WERI-Rb-1 (cell line): ENCODE data around the gene ZNF319.

Experiments used
- DNase-seq: peaks from one replicate; pipeline ENCODE4 v3.0.0-alpha.2; 2020
- H3K27ac ChIP-seq: fragments of 250-450 bp; sonication (Bioruptor Pico); 2 replicates; pipeline ENCODE4 v1.5.1; 2020; ENCODE audit warnings: mild to moderate bottlenecking, moderate library complexity
- H3K27me3 ChIP-seq: fragments of 250-450 bp; sonication (Bioruptor Pico); 2 replicates; pipeline ENCODE4 v1.5.1; 2021; ENCODE audit warnings: mild to moderate bottlenecking, low read depth, moderate library complexity; ENCODE audit not compliant: insufficient read depth, severe bottlenecking
- H3K36me3 ChIP-seq: fragments of 250-450 bp; sonication (Bioruptor Pico); 2 replicates; pipeline ENCODE4 v1.5.1; 2020; ENCODE audit warnings: mild to moderate bottlenecking, moderate library complexity
- H3K4me3 ChIP-seq: 2 replicates; pipeline ENCODE4 v1.5.1; 2011; ENCODE audit warnings: low read depth, mild to moderate bottlenecking, control low read depth, low read length
- H3K9me3 ChIP-seq: fragments of 250-450 bp; sonication (Bioruptor Pico); 2 replicates; pipeline ENCODE4 v1.5.1; 2021; ENCODE audit warnings: mild to moderate bottlenecking, moderate library complexity; ENCODE audit not compliant: severe bottlenecking
- TF ChIP-seq, protein P1 (sequence below): IDR thresholded peaks from 2 replicates; pipeline ENCODE4 v1.5.1; 2011; ENCODE audit warnings: low read depth, mild to moderate bottlenecking, control low read depth, inconsistent platforms, low read length

The ZNF319 gene

DNA sequence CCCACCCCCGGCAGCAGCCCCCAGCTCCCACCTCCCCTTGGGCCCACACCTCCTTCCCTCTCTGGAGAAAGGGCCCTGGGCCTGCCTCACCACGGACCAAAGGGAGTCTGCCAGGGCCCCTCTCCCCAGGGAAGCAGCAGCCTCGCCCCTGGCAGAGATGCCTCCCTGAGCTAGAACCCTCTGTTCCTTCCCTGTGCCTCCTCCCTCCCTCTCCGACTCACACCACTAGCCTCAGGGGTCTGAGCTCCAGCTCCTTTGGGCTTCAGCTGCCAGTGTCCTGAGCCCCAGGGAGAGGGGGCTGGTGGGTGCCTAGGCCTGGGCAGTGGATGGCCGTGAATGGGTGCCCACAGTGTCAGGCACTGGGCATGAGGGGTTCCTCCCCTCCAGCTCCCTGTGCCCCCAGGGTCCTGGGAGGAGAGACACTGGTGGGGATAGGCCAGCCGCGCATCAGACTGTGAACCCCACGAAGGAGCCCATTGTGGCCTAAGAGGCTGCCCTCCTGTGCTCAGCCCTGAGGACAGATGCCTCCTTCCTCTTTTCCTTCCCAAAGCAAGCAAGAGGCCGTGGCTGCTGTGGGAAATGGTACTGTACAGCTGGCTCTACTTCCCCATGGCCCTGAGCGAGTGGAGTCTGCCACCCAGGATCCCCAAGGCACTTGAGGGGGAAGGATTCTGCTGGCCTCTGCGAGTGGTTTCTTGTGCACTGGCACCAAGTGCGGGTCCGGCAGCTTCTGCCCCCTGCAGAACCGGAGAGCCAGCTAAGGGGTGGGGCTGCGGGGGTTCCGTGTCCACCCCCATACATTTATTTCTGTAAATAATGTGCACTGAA, 45.8 kb upstream of the ZNF319 start:
- Histone ChIP-seq H3K27me3 (no peaks in the 10 kb centered on the region), H3K9me3 (no peaks in the 10 kb centered on the region), H3K27ac (no peak overlapping the region), H3K36me3 (no peaks in the 10 kb centered on the region; the same call in 1 of the 2 replicates), H3K4me3 (no peak overlapping the region)
- no peak for DNase-seq
- TF ChIP-seq, protein P1, sequence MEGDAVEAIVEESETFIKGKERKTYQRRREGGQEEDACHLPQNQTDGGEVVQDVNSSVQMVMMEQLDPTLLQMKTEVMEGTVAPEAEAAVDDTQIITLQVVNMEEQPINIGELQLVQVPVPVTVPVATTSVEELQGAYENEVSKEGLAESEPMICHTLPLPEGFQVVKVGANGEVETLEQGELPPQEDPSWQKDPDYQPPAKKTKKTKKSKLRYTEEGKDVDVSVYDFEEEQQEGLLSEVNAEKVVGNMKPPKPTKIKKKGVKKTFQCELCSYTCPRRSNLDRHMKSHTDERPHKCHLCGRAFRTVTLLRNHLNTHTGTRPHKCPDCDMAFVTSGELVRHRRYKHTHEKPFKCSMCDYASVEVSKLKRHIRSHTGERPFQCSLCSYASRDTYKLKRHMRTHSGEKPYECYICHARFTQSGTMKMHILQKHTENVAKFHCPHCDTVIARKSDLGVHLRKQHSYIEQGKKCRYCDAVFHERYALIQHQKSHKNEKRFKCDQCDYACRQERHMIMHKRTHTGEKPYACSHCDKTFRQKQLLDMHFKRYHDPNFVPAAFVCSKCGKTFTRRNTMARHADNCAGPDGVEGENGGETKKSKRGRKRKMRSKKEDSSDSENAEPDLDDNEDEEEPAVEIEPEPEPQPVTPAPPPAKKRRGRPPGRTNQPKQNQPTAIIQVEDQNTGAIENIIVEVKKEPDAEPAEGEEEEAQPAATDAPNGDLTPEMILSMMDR = no peak

DNA sequence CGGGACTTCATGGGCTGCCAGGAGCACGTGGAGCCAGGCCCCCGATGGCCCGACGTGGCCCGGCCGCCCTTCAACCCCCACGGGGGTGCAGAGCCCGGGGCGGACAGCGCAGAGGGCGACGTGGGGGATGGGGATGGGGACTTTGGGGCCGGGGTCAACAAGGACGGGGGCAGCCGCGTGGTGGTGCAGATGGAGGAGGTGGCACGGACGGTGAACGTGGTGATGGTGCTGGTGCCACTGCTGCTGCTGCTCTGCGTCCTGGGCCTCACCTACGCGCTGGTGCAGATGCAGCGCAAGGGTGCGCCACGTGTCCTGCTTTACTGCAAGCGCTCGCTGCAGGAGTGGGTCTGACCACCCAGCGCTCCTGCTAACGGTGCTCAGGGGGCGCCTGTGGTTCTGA, 44.6 kb upstream of the ZNF319 start:
- TF ChIP-seq, protein P1 = no peak
- H3K36me3 ChIP-seq = no peaks in the 10 kb centered on the region; the same call in 1 of the 2 replicates
- H3K4me3 ChIP-seq = no peak overlapping the region
- no peak overlapping the region for H3K27ac ChIP-seq
- H3K9me3 ChIP-seq = no peaks in the 10 kb centered on the region
- no peaks in the 10 kb centered on the region for H3K27me3 ChIP-seq
- DNase-seq = no peak

DNA sequence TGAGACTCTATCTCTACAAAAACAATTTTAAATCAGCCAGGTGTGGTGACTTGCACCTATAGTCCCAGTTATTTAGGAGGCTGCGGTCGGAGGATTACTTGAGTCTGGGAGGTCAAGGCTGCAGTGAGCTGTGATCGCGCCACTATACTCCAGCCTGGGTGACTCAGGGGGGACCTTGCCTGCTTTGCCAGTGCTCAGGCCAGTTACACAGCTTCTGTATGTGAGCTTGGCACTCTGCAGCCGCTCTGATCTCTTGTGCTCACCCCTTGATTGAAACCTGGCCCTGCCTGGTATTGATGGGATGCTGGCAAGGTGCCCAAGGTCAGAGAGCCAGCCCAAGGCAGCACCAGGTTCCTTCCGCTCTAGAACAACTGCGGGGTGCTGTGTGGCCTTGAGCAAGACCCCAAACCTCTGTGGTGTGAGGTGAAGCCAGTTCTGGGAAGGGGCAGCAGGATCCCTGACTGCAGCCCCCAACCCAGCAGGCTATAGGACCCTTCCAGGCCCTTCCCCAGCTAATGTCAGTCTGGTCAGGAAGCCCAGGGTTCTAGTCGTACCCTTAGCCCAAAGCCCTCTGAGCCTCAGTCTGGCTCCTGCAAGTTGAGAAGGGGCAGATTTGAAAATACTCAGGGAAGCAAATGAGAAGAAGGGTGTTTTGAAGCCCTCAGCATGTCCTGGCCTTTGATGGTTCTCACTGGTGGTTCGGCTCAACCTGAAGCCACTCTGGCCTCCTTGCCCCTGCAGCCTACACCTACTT, 44.0 kb upstream of the ZNF319 start:
- TF ChIP-seq, protein P1 = no peak
- no peaks in the 10 kb centered on the region for H3K27me3 ChIP-seq
- H3K36me3 ChIP-seq = no peaks in the 10 kb centered on the region; the same call in 1 of the 2 replicates
- no peak overlapping the region for H3K4me3 ChIP-seq
- H3K9me3 ChIP-seq = no peaks in the 10 kb centered on the region
- DNase-seq = no peak
- H3K27ac ChIP-seq = no peak overlapping the region

DNA sequence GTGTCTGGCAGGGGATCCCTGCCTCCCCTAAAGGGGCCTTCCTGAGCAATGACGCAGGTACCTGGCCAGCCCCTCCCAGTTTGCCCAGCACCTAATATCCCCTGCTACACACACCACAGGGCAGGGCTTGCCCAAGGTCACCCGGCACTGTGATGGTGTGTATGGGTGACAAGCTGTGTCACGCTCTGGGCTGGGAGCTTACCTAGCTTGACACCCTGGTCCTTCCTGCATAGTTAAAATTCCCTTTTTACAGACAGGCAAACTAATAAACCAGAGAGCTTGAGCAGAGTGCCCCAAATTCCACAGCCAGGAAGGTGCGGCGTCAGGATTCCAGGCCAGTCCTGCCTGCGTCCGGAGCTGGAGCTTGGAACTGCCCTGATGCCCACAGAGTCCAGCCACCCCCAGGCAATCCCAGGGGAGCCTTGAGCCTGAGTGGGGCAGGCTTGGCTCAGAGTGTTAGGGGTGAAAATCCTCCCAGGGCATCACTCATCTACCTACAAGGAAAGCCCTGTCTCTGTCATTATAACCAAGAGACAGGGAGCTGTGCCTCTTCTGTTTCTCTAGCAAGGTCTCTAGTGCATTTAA, 43.2 kb upstream of the ZNF319 start:
- DNase-seq = no peak
- TF ChIP-seq, protein P1 = no peak
- no peak overlapping the region for H3K27ac ChIP-seq
- no peaks in the 10 kb centered on the region; the same call in 1 of the 2 replicates for H3K36me3 ChIP-seq
- no peak overlapping the region for H3K4me3 ChIP-seq
- no peaks in the 10 kb centered on the region for H3K9me3 ChIP-seq
- H3K27me3 ChIP-seq = no peaks in the 10 kb centered on the region

DNA sequence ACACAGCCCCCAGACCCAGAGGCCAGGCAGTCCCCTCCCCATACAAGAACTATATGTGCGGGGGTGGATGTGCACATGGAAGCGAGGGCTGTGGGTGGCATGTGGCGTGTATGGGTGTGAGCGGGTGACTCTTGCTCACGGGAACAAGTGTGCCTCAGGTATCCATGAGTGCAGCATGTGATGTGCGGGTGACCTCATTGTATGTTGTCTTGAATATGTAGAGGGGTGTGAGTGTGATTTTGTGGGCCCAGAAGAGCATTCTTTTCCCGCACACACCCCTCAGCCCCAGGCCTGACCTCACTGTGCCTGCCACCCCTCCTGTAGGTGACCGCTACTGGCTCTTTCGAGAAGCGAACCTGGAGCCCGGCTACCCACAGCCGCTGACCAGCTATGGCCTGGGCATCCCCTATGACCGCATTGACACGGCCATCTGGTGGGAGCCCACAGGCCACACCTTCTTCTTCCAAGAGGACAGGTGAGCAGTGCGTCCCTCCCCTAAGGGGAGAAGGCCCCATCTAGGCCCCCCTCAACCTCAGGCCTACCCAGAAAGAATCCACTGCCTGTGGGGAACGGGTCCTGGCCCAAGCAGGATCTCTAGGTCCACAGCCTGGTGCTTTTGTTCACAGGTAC, 42.5 kb upstream of the ZNF319 start:
- H3K4me3 ChIP-seq = no peak overlapping the region
- no peaks in the 10 kb centered on the region; the same call in 1 of the 2 replicates for H3K36me3 ChIP-seq
- no peak for DNase-seq
- TF ChIP-seq, protein P1 = no peak
- H3K27ac ChIP-seq = no peak overlapping the region
- no peaks in the 10 kb centered on the region for H3K27me3 ChIP-seq
- no peaks in the 10 kb centered on the region for H3K9me3 ChIP-seq
